ENCODE data around the gene TMEM217. TPM values are rescaled to one million over a fixed set of nuclear protein-coding genes. Genes with fewer than 3 reads are reported as not detected.

Gene TMEM217
- total RNA-seq, 1 experiment from 2014 or later = 2.4 TPM

- H3K4me2 ChIP-seq (ENCODE audit: low read length) = no peak overlapping the region
- no peaks in the 10 kb centered on the region for H3K9me2 ChIP-seq (replicated peaks; ENCODE audit: low read length)
- ChIA-PET CTCF (no interaction called here), POLR2A (ENCODE audit: unreplicated experiment) (no interaction called here)
- H3K27me3 ChIP-seq (ENCODE audit: low read length) = no peaks in the 10 kb centered on the region
- H3K79me2 ChIP-seq (ENCODE audit: low read length) = no peaks in the 10 kb centered on the region
- ATAC-seq (peak; percentile 66), DNase-seq (peak; percentile 68)
- no peak for TF ChIP-seq EZH2phosphoT487 (IDR thresholded peaks at IDR 0.05; ENCODE audit: borderline replicate concordance, low read length)
- TF ChIP-seq EZH2 (IDR thresholded peaks at IDR 0.05; ENCODE audit: low read length, unreplicated experiment) = no peak
- TF ChIP-seq CTCF (conservative IDR thresholded peaks at IDR 0.05; ENCODE audit: low read depth, low read length) = no peak
- H3K36me3 ChIP-seq (ENCODE audit: low read depth, low read length) = no peaks in the 10 kb centered on the region
- intact Hi-C loops (cut with micrococcal nuclease) = loop anchor here (10.0 kb wide), 1 partner anchor 319 kb away; the partner anchor contains the start of gene C6orf89
- no TSS peak for BruUV-seq (replicated peaks)
- H3K4me3 ChIP-seq (ENCODE audit: low read length) = no peak overlapping the region
- no peaks in the 10 kb centered on the region for H3F3A ChIP-seq (ENCODE audit: low read length, unreplicated experiment)
- H2AFZ ChIP-seq (ENCODE audit: low read length) = no peak overlapping the region
- no peaks in the 10 kb centered on the region for H4K20me1 ChIP-seq (ENCODE audit: low read length)
- H3K9ac ChIP-seq (ENCODE audit: low read length) = no peak overlapping the region
- peaks cover 10% of the 10 kb centered on the region; the same call in 1 of the 2 replicates for H3K4me1 ChIP-seq (ENCODE audit: insufficient read depth, low read length)
- no peaks in the 10 kb centered on the region for H3K9me3 ChIP-seq (ENCODE audit: low read length)
- H3K27ac ChIP-seq (ENCODE audit: low read length) = no peak overlapping the region
These were observed 53.8 kb downstream of the TMEM217 start for GRCh38 chr6:37204014-37204751.

- Histone ChIP-seq H3K9me2 (replicated peaks; ENCODE audit: low read length) (no peaks in the 10 kb centered on the region), H3K36me3 (ENCODE audit: low read depth, low read length) (no peaks in the 10 kb centered on the region), H3K4me1 (ENCODE audit: insufficient read depth, low read length) (peaks cover 10% of the 10 kb centered on the region; the same call in 1 of the 2 replicates), H2AFZ (ENCODE audit: low read length) (no peak overlapping the region), H3K4me3 (ENCODE audit: low read length) (no peak overlapping the region), H3K9ac (ENCODE audit: low read length) (no peak overlapping the region), H3F3A (ENCODE audit: low read length, unreplicated experiment) (no peaks in the 10 kb centered on the region), H4K20me1 (ENCODE audit: low read length) (no peaks in the 10 kb centered on the region), H3K27ac (ENCODE audit: low read length) (no peak overlapping the region), H3K4me2 (ENCODE audit: low read length) (no peak overlapping the region), H3K27me3 (ENCODE audit: low read length) (no peaks in the 10 kb centered on the region), H3K9me3 (ENCODE audit: low read length) (no peaks in the 10 kb centered on the region), H3K79me2 (ENCODE audit: low read length) (no peaks in the 10 kb centered on the region)
- intact Hi-C loops (cut with micrococcal nuclease) = loop anchor here (10.0 kb wide), 1 partner anchor 318 kb away; the partner anchor contains the start of gene C6orf89
- ATAC-seq (no peak), DNase-seq (peak; percentile 38)
- BruUV-seq (replicated peaks) = no TSS peak
- TF ChIP-seq EZH2phosphoT487 (IDR thresholded peaks at IDR 0.05; ENCODE audit: borderline replicate concordance, low read length) (no peak), EZH2 (IDR thresholded peaks at IDR 0.05; ENCODE audit: low read length, unreplicated experiment) (no peak), CTCF (conservative IDR thresholded peaks at IDR 0.05; ENCODE audit: low read depth, low read length) (no peak)
- ChIA-PET POLR2A (ENCODE audit: unreplicated experiment) (no interaction called here), CTCF (interaction anchor here (0.7 kb wide), 1 partner anchor 223 kb away, joined by 7 read pairs; no protein-coding TSS in a partner anchor)
These were observed 55.0 kb downstream of the TMEM217 start for GRCh38 chr6:37202788-37203491.
